DMS79 treated with DMSO at 0.1 percent for 48 hours (cell line): Measurements from ENCODE around the gene S100A9.

ENCODE experiments used
- DNase-seq: peaks from one replicate; lab custom pipeline; 2025; lab: John Stamatoyannopoulos, UW

The S100A9 gene

DNA sequence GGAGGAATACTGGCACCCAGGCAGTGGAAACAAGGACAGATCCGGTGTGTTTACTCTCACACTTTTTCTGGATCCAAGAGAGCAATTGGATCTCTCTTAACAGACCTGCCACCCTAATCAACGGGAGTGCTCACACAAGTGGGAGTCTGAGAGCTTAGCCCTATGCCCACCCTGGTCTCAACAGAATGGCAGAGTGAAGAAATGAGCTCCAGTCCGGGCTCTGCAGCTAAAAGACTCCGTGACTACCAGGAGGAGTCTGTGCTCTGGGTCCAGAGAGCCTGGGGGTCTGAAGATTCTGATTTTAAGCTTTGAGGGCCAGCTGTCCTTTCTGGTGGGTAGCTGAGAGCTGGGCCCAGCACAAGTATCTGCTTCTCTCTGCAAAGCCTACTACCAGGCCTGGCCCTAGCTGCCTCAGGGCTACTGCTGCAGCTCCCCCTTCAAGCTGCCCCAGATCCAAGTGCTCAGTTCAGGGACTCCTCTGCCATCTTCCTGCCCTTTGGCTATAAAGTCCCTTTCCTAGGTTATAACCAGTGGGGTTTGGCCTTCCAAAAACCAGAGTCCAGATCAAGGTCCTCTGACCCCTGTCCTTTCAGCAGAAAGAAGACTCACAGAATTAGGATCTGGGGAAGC lies 3.9 kb downstream of the S100A9 start:
- no peak for DNase-seq

DNA sequence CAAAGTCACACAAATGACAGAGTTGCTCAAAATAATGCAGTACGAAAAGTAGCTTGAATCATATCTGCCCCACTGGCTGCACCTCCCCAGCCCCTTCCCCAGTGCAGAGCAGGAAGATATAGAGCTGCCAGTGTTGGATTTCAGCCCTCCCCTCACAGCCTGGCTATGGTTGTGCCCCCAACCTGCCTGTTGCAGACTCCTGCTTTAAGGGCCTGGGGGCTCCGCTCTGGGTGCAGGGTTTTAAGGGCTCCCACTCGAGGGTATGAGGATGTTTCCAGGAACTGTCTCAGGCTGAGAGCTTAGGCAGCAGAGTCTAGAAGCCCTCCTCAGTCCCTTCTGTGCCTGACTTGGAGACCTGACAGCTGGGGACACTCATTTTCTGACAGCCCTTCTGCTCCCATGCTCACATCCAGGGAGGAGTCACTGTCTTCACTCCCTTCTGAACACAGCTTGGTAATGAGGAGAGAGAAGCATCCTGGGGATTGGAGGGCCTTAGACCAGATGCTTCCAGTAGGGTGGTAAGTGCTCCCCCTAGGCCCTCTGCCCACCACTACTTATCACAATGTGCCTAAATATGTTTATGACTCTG lies 4.6 kb downstream of the S100A9 start:
- no peak for DNase-seq

DNA sequence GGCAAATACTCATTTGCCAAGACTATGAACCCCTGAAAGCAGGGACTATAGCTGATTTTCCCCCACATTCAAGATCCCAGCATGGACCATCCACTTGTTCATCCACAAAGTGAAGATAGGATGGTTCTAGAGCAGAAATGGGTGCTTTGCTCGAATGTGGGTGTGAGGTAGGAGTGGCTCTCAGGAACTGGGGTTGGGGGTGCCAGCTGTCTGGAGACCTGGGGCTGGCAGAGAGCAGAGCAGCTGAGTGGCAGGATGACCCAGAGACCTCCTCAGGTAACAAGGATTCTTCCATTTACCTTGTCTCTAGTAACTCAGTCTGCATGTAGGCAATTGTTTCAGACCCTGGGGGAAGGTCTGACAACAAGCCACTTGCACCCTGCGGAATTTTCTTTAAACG lies 6.0 kb downstream of the S100A9 start:
- DNase-seq, result no peak

DNA sequence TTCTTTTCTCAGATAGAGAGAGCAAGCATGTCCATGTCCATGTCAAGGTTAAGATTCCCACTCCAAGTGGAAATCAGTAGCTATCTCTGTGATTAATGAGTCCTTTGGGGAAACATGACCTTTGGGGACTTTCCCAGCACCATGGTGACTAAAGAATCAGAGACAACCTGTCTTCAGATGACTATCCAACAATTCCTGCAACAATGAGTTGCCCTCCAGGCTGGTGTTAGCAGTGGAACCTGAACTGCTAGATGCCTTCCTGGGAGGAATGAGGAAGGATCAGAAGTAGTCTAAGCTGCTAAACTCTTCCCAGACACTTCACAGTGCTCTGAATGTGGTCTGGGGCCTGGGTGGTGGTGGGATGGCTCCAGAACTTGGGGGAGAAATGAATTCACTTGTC lies 6.5 kb downstream of the S100A9 start:
- DNase-seq, result no peak

DNA sequence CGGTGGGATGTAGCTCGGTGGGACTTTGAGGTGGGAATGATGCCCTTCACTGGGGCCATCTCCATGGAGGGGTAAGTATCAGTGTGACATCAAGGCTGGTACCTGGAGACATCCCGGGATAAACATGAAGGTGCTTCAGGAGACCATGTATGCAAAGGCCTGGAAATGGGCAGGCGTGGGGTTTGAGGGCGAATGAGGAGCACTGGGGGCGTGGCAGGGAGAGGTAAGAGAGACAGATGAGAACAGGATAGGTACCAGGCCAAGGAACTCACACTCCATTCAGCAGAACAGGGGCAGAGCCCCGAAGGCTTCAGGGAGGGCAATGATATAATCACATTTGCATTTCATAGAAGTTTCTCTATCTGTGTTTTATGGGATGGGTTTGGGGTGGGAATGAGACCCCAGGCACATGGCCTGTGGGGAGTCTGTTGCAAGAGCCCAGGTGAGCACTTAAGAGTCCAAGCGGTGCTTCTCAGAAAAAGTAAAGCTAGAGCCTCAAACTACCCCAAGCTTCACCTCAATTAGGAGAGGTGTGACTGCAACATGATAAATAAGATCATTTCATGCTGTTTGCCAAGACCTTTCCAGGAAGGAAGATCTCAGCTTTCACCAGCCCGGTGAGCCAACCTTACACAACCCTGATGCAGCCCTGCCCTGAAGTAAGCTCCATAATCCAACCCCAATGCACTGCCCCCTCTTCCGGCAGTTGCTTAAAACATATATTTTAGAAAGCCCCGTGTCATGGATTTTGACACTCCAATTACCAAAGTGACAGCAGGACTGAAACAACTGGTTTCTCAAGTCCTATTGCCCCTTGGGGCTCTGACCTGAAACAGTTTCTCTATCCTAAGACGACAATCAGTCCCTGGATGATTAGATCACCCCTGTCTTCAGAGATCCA lies 7.4 kb downstream of the S100A9 start:
- DNase-seq, result no peak

DNA sequence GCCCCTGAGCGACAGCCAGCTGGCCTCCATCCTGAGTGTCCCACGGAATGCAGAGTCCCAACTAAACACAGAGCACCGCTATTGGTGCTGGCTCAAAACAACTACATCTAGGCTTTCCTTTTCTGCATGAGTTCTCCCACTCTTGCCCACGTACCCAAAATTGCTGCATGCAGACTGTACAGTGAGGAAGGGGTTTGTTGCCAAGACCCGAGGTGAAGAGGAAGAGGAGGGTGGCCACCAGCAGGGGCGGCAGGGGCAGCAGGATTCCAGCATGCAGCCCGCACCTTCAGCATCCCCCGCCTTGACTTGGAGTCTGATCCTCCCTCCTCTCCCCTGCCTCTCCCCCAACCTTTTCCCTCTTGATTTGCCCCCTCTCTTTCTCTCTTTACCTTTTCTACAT lies 8.0 kb downstream of the S100A9 start:
- no peak for DNase-seq

DNA sequence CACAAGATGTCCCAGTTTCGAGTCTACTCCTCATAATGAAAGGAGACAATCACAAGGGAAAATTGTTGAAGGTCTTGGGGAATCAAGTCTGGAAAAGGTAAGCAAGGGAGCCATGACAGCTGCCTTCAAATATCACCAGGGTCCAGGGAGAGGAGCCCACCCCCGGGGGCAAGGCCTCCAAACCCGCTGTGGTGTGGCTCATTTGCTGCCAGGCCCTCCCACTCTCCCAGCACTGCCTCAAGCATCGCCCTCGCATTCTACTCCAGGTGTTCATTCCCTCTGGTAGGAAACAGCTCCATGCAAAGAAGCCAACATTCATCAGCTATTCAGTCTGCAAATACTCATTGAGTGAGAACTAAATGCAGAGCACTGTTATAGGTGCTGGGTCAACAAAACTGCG lies 8.6 kb downstream of the S100A9 start:
- no peak for DNase-seq

DNA sequence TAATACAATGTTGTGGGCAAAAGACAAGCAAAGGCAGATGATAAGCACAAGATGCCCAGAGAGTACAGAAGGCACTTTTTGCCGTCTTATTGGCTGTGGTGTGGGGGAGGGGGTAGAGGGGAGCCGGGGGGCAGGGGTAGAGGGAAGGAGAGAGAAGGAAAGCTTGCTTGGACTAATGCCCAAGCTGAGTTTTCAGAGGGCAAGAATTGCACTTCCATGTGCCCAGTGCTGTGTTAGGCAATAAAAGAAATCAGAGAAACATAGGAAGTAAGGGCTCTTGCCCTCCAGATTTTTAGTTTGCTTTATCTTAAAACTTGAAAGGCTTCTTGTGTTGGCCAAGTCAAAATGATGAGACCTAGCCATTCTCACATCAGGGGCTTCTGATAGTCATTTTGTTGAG lies 9.4 kb downstream of the S100A9 start:
- no peak for DNase-seq

DNA sequence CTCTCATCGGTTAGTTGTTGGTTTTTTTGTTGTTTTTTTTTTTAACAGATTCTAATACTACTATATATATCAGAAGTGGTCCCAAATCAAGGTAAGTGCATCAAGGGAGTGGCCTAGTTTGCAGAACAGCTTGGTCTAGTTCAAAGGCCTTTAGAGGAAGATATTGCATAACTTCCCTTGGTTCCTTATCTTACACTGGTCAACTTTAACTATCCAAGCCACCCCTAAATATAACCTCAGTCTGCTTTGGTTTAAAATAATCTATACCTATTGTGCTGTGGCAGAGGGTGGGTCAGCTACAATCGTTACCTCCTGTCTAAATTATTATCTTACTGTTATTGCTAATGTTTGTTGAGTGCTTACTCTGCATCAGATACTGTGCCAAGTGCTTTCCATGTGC lies 10.8 kb downstream of the S100A9 start:
- no peak for DNase-seq

DNA sequence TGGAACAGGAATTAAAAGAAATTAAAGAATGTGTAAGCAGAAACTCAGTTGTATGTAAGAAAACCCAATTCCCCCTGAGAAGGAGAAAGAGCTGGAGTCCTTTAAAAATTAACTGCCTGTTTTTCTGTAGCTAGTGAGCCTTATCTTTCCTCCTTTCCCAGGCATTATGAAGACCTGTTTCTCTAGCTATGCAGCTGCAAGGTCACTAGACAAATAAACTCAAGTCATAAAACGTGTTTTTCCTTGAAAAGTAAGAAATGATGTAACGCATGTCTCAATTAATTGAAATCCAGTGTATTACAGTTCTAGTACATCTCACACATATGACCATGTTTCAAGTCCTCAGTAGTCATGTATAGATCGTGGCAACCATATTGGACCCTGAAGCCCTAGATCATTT lies 12.5 kb downstream of the S100A9 start:
- DNase-seq, result no peak

DNA sequence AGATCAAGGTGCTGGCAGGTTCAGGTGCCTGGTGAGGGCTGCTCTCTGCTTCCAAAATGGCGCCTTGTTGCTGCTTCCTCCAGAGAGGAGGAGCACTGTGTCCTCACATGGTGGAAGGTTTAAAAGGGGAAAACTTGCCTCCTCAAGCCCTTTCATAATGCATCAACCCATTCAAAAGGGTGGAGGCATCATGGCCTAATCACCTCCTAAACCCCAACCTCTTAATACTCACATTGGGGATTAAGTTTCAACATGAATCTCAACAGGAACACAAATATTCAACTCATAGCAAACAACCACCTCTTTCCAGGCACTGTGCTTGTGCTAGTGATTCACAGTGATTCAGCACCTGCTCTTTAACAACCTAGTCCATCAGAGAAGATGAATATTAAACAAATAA lies 13.6 kb downstream of the S100A9 start:
- no peak for DNase-seq

DNA sequence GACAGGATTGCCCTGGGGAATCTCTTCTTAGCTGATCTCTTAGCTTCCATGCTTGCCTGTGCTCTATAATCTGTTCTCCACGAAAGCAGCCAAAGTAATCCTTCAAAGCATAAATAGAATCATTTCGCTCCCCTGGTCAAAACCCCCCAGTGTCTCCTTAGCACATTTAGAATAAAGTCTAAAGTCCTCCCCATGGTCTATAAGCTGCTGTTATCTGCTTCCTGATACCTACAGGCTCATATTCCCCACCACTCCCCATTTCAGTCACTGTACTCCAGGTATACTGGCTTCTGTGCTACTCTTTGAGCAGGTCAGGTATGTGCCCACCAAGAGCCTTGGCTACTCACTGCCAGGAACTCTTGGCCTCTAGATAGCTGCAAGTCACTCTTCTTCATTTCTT lies 14.9 kb downstream of the S100A9 start:
- DNase-seq, result no peak

DNA sequence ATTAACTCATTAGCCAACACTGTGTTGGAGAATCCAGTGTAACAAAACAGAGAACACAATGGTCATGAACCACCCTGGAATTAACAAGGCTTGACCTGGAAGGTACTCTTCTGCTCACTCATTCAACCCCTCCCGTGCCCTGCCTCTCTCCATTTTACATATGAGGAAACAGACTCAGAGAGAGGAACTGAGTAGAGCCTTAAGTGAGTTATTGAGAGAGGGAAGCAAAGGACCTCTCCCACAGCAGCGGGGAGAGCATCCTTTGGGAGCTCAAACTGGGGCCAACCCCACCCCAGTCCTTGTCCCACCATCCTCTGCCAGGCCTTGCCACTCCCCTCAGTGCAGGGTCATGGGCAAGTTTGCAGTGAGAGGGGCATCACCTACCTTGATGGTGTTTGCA lies 16.4 kb downstream of the S100A9 start:
- DNase-seq, result no peak

DNA sequence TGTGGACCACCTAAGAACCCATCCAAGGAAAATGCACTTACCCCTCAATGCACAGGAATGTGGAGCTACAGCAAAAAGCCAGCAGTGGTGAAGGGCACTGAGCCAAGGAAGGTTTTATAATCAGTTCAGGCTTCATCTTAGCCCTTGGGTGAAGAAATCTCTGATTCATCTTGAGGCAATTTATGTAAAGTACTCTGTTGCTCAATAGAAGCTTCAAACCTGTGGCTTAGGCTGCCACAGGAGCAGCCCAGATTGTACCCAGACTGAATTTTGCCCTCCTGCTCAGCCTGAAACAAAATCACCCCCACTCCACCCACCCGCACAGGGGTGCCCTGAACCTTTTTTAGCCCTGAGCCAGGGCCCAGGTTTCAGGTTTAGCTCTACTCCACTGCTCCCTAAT lies 17.9 kb downstream of the S100A9 start, which contains the start of gene S100A12:
TSS of gene S100A12 (minus strand) at position 111 of the 400 bp plus-strand sequence. CDS start 1,029 bp downstream, outside the sequence.
- DNase-seq, result no peak

DNA sequence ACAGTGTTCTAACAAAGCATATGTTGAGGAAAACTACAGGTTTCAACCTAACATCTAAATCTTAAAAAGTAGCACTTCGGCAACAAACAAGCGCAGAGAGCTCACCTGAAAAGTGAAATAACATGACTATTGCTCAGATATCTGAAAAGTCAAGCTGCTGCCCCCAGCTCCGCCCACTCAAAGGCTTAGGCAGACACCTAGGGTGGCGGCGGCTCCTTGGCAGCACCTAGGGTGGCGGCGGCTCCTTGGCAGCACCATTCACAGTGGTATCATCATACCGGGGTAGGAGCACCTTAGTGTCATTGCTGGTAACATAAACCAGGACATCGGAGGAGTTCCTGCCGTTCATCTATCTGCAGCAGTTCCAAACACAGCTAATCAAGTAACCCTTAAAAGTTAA lies 21.9 kb downstream of the S100A9 start:
- DNase-seq, result no peak

DNA sequence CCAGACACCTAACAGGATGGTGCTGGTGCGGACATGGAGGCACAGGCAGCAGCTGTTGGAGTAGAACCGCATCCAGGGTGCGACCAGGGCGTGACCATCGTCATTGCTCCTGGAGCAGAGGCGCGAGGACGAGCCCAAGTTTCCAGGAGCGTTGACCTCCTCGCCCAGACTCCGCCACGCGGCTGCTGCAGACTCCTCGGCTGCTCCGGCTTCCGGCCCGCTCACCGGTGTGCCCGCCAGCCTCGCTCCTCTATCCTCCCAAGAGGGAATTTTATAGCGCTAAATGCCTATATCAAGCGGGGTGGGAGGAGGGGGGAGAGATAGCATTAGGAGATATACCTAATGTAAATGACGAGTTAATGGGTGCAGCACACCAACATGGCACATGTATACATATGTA lies 23.1 kb downstream of the S100A9 start:
- no peak for DNase-seq

DNA sequence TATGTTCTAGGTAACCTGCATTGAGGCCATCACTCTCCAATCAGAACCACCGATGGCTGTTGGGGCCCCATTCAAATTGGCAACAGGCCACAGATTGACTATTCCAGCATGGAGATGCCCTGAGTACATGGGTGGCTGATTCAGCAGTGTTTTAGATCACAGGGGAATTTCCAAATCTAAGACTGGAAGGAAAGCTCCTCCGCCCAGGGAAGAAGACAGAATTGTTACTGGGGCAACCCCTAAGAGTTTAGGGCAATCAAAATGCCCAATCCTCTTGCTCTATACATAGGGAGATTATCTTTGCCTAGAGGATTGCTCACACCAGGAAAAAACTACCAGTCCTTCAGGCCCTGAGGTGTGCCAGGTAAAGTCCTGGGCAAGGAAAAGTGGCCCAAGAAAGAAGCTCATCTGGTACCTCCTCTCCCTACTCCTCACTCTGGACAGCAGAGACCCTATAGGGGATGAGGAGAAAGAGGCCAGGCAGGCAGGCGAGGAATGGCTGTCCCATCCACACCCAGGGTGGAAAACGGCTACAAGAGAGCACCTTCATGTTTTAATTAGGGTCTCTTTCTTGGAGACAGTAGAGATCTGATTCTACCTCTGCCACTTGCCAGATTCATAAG lies 27.4 kb downstream of the S100A9 start:
- DNase-seq, result no peak

DNA sequence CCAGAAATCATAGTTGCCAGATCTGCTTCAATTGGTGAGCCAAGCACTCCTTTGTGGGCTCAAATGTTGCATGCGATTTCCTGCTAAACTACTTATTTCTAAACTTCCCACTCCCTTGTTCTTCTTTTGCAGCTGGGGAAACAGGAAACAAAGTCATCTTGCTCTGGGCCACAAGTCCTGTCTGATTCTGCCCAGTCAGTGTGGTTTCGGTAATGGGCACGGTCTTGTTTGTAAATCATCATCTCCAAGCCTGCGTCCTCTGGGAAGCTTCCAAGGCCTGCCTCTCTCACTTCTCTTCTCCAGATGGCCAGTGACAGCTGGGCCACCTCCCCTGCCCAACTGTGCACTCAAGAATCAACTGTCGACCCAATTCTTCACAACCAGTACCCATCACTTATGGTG lies 28.8 kb downstream of the S100A9 start:
- no peak for DNase-seq

DNA sequence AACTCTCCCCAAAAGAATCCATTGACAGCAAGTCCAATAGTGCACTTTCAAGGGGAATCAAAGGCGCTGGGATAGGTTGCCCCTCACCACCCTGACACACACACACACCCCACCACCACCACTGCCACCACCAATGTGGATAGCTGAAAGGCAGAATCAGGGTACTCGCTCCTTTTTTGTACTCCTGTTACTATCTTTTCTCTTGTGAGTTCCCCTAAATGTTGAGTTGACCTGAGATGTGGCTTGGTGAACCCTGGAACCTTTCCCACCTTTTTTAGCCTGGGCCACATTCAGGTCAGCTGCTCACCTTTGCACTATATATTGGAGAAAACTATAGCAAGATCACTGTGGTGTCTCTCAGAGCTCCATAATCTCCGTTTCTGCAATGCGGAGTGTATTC lies 29.3 kb downstream of the S100A9 start:
- DNase-seq, result no peak

DNA sequence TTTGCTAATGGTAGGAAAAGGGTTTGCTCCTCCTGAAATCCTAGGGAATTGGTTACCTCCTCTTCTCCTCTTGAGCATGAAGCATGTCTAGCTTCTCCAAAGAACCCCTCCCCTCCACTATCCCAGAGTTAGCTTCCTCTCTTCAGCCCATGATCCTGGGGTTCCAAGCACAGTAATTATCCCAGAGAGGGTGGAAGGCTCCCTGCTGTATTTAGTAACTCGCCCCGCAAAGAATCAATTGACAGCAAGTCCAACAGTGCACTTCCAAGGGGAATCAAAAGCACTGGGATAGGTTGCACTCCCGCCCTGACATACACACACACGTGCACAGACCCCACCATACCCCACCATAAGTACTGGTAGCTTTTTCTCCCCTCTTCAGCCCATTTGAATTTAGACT lies 30.1 kb downstream of the S100A9 start:
- DNase-seq, result no peak

DNA sequence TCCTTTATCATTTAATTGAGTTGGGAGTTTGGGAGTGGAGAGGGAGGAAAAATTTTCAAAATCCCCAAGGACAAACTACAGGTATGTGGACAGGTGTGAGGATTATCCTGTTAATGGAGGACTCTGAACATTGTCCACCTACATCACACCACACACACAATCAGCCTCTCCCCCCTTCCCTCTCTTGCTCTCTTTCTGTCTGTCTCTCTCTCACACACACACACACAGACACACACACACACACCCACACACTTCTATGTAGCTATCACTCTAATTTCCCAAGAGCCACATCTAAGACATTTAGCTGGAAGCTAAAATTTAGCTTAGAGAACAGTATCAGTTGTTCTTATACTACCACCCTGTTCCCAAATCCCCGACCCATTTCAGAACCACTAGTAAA lies 31.7 kb downstream of the S100A9 start:
- DNase-seq, result no peak

DNA sequence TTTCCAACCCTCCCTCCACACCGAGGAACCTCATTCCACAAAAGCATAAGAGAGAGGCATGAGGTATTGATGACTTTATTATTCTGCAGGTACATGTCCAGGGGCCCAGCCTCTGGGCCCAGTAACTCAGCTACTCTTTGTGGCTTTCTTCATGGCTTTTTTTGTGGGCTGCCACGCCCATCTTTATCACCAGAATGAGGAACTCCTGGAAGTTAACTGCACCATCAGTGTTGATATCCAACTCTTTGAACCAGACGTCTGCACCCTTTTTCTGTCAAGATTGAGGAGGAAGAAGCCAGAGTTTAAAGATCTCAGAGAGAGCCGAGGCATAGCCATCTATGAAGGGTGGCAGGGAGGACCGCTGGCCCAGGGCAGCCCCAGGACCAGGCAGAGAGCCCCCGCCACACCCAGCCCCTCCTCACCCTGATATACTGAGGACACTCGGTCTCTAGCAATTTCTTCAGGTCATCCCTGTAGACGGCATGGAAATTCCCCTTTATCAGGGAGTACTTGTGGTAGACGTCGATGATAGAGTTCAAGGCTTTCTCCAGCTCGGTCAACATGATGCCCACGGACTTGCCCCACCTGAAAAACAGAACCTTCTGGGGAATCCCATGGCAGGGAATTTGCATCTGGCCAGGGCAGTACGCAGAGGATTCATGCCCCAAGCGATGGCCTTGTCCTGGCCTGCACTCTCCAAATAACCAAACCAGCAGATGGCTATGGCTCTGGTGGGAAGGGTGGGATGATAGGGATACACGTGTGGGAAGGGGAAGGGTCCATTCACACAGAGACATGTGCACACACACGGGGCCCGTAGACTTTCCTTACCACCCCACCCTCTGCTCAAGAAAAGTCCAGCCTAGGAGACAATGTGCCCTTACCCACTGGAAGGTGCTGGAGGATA lies 32.6 kb downstream of the S100A9 start:
- no peak for DNase-seq
